HEK293 (cell line): ENCODE measurements around the gene CEPT1.

Source experiments
- CTCF ChIA-PET: fragments of 350-600 bp; formaldehyde crosslinking; extraction: SDS; loops from one replicate; lab custom pipeline; 2021; ENCODE audit warnings: antibody characterized with exemption; lab: Yijun Ruan, JAX
- POLR2A ChIA-PET: fragments of 300-600 bp; formaldehyde crosslinking; extraction: SDS; loops from one replicate; lab custom pipeline; 2020; ENCODE audit warnings: antibody characterized with exemption, inconsistent platforms; lab: Yijun Ruan, JAX
- H3K27ac ChIP-seq: fragments of 200-500 bp; sonication (Bioruptor generic); 2 replicates; pipeline ENCODE4 v1.5.1; 2014; ENCODE audit warnings: low read depth, low read length, control low read depth, inconsistent platforms; ENCODE audit errors: extremely low read depth
- H3K36me3 ChIP-seq, 2 experiments: fragments of 200-500 bp in 1 of 2; sonication (Bioruptor generic) in 1 of 2; 1 replicate in 1 of 2; 2 replicates in 1 of 2; pipeline ENCODE4 v1.5.1; 2014 to 2017; ENCODE audit warnings: inconsistent platforms in 2 of 2, low read length in 2 of 2; ENCODE audit not compliant: control insufficient read depth in 2 of 2, insufficient read depth in 1 of 2
- H3K4me1 ChIP-seq: fragments of 200-500 bp; sonication (Bioruptor generic); 2 replicates; pipeline ENCODE4 v1.5.1; 2014; ENCODE audit warnings: mild to moderate bottlenecking, low read length, inconsistent platforms; ENCODE audit not compliant: control insufficient read depth, insufficient read depth
- H3K4me3 ChIP-seq: 2 replicates; pipeline ENCODE4 v1.5.1; 2011; ENCODE audit warnings: low read depth, mild to moderate bottlenecking, control low read depth, low read length, moderate library complexity
- H3K9me3 ChIP-seq: fragments of 200-500 bp; sonication (Bioruptor generic); 2 replicates; pipeline ENCODE4 v1.5.1; 2014; ENCODE audit warnings: low read depth, low read length, inconsistent platforms; ENCODE audit not compliant: control insufficient read depth, insufficient read depth
- GLIS1 ChIP-seq: fragments of 450-650 bp; formaldehyde crosslinking; IDR thresholded peaks from 2 replicates; pipeline ENCODE4 v1.5.1; 2016; ENCODE audit warnings: missing biosample characterization, missing genetic modification characterization
- HOXA7 ChIP-seq: sonication (generic); formaldehyde crosslinking; IDR thresholded peaks from 2 replicates; pipeline ENCODE4 v1.8.1; 2022; ENCODE audit warnings: missing genetic modification reagents, borderline replicate concordance
- YY2 ChIP-seq: fragments of 450-650 bp; formaldehyde crosslinking; IDR thresholded peaks from 2 replicates; pipeline ENCODE4 v1.5.1; 2016; ENCODE audit warnings: missing biosample characterization, missing genetic modification characterization
- ZBTB7A ChIP-seq: fragments of 450-650 bp; formaldehyde crosslinking; IDR thresholded peaks from 2 replicates; pipeline ENCODE4 v1.5.1; 2016; ENCODE audit warnings: low read depth, missing biosample characterization, missing genetic modification characterization
- ZEB2 ChIP-seq: fragments of 450-650 bp; formaldehyde crosslinking; IDR thresholded peaks from 2 replicates; pipeline ENCODE4 v1.5.1; 2016; ENCODE audit warnings: missing biosample characterization, missing genetic modification characterization
- ZNF132 ChIP-seq: fragments of 450-650 bp; formaldehyde crosslinking; IDR thresholded peaks from 2 replicates; pipeline ENCODE4 v1.5.1; 2017; ENCODE audit warnings: missing biosample characterization, missing genetic modification characterization, borderline replicate concordance
- ZNF16 ChIP-seq: fragments of 450-650 bp; formaldehyde crosslinking; IDR thresholded peaks from 2 replicates; pipeline ENCODE4 v1.5.1; 2016; ENCODE audit warnings: low read depth, missing biosample characterization, missing genetic modification characterization
- ZNF221 ChIP-seq: fragments of 450-650 bp; formaldehyde crosslinking; IDR thresholded peaks from 2 replicates; pipeline ENCODE4 v1.5.1; 2017; ENCODE audit warnings: missing biosample characterization, missing genetic modification characterization, borderline replicate concordance
- ZNF558 ChIP-seq: fragments of 450-650 bp; formaldehyde crosslinking; IDR thresholded peaks from 2 replicates; pipeline ENCODE4 v1.5.1; 2016; ENCODE audit warnings: missing biosample characterization, missing genetic modification characterization
- ZNF596 ChIP-seq: fragments of 450-650 bp; IDR thresholded peaks from 2 replicates; pipeline ENCODE4 v1.5.0; 2018; ENCODE audit warnings: missing biosample characterization, mild to moderate bottlenecking, missing genetic modification characterization, moderate library complexity
- ZNF658 ChIP-seq: fragments of 450-650 bp; formaldehyde crosslinking; IDR thresholded peaks from 2 replicates; pipeline ENCODE4; 2016; ENCODE audit warnings: missing biosample characterization, missing genetic modification characterization
- ZNF660 ChIP-seq: fragments of 450-650 bp; IDR thresholded peaks from 2 replicates; pipeline ENCODE4 v1.5.1; 2018; ENCODE audit warnings: missing biosample characterization, mild to moderate bottlenecking, missing genetic modification characterization
- TF ChIP-seq, protein P1 (sequence below): fragments of 450-650 bp; IDR thresholded peaks from 2 replicates; pipeline ENCODE4 v1.5.1; 2018; ENCODE audit warnings: missing biosample characterization, mild to moderate bottlenecking, missing genetic modification characterization
- TF ChIP-seq, protein P2 (sequence below): fragments of 450-650 bp; formaldehyde crosslinking; IDR thresholded peaks from 2 replicates; pipeline ENCODE4 v1.5.1; 2016; ENCODE audit warnings: missing biosample characterization, missing genetic modification characterization
- TF ChIP-seq, protein P3 (sequence below): fragments of 450-650 bp; formaldehyde crosslinking; optimal IDR thresholded peaks from 2 replicates; pipeline ENCODE3; 2016; ENCODE audit warnings: missing biosample characterization, mild to moderate bottlenecking, missing genetic modification characterization
- TF ChIP-seq, protein P4 (sequence below): fragments of 450-650 bp; formaldehyde crosslinking; IDR thresholded peaks from 2 replicates; pipeline ENCODE4 v1.5.1; 2016; ENCODE audit warnings: missing biosample characterization, missing genetic modification characterization
- TF ChIP-seq, protein P5 (sequence below): fragments of 450-650 bp; formaldehyde crosslinking; IDR thresholded peaks from 2 replicates; pipeline ENCODE4 v1.5.1; 2016; ENCODE audit warnings: missing biosample characterization, missing genetic modification characterization, borderline replicate concordance

Gene CEPT1

DNA sequence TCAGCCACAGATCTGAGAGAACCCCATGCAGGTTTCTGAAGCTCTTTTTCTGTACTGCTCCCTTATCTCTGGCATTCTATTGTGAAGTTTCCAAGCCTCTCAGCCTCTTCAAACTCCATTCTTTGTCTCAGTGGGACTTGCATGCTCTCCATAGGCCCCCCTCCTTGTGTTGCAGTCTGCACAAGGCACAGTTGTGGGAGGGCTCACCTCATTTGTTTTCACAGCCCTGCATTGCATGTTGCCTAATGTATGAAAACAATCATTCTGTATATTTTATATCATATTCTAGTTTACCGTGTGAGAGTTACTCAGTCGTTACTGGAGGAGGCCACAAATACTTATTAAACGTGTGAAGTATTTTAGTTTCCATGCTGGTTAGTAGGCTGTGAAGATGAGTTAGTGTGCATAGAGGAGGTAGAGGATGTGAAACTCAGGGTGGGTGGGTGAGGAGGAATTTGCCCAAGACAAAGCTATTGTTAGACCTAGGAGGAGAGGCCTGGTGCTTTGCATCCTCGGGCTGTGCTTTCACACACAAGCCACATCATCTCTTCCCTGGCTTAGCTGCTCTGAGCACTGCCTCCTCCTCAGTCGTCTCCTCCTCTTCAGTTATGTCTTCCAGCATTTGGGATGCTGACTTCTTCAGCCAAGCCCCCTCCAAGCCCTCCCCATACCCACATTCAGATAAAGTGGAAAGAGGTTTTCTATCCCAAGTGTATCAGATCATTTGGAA, 79.7 kb downstream of the CEPT1 start:
- POLR2A ChIA-PET, result no interaction called here
- Histone ChIP-seq H3K9me3 (no peaks in the 10 kb centered on the region), H3K4me3 (no peak overlapping the region), H3K4me1 (no peaks in the 10 kb centered on the region), H3K36me3 (no peaks in the 10 kb centered on the region), H3K27ac (no peak overlapping the region)
- CTCF ChIA-PET, result interaction anchor here (1.0 to 7.0 kb wide), 4 partner anchors 12 to 181 kb away, joined by 3 to 115 read pairs (median 5); no protein-coding TSS in a partner anchor
- TF ChIP-seq ZEB2 (tag by site-specific recombination), result no peak
- TF ChIP-seq, protein P1, sequence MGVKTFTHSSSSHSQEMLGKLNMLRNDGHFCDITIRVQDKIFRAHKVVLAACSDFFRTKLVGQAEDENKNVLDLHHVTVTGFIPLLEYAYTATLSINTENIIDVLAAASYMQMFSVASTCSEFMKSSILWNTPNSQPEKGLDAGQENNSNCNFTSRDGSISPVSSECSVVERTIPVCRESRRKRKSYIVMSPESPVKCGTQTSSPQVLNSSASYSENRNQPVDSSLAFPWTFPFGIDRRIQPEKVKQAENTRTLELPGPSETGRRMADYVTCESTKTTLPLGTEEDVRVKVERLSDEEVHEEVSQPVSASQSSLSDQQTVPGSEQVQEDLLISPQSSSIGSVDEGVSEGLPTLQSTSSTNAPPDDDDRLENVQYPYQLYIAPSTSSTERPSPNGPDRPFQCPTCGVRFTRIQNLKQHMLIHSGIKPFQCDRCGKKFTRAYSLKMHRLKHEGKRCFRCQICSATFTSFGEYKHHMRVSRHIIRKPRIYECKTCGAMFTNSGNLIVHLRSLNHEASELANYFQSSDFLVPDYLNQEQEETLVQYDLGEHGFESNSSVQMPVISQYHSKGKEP, result no peak
- no peak for TF ChIP-seq ZNF221
- TF ChIP-seq ZNF658 (tag by site-specific recombination), result no peak
- TF ChIP-seq, protein P2, sequence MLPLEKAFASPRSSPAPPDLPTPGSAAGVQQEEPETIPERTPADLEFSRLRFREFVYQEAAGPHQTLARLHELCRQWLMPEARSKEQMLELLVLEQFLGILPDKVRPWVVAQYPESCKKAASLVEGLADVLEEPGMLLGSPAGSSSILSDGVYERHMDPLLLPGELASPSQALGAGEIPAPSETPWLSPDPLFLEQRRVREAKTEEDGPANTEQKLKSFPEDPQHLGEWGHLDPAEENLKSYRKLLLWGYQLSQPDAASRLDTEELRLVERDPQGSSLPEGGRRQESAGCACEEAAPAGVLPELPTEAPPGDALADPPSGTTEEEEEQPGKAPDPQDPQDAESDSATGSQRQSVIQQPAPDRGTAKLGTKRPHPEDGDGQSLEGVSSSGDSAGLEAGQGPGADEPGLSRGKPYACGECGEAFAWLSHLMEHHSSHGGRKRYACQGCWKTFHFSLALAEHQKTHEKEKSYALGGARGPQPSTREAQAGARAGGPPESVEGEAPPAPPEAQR, result no peak
- TF ChIP-seq, protein P3, sequence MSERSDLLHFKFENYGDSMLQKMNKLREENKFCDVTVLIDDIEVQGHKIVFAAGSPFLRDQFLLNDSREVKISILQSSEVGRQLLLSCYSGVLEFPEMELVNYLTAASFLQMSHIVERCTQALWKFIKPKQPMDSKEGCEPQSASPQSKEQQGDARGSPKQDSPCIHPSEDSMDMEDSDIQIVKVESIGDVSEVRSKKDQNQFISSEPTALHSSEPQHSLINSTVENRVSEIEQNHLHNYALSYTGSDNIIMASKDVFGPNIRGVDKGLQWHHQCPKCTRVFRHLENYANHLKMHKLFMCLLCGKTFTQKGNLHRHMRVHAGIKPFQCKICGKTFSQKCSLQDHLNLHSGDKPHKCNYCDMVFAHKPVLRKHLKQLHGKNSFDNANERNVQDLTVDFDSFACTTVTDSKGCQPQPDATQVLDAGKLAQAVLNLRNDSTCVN (tag by site-specific recombination), result no peak
- no peak for TF ChIP-seq ZNF16 (tag by site-specific recombination)
- TF ChIP-seq YY2 (tag by site-specific recombination), result no peak
- TF ChIP-seq ZNF132, result no peak
- no peak for TF ChIP-seq GLIS1 (tag by site-specific recombination)
- TF ChIP-seq, protein P4, sequence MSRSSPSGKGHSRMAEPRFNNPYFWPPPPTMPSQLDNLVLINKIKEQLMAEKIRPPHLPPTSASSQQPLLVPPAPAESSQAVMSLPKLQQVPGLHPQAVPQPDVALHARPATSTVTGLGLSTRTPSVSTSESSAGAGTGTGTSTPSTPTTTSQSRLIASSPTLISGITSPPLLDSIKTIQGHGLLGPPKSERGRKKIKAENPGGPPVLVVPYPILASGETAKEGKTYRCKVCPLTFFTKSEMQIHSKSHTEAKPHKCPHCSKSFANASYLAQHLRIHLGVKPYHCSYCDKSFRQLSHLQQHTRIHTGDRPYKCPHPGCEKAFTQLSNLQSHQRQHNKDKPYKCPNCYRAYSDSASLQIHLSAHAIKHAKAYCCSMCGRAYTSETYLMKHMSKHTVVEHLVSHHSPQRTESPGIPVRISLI (tag by site-specific recombination), result no peak
- no peak for TF ChIP-seq ZBTB7A
- no peak for TF ChIP-seq ZNF596
- no peak for TF ChIP-seq ZNF660 (tag by site-specific recombination)
- TF ChIP-seq ZNF558 (tag by site-specific recombination), result no peak
- no peak for TF ChIP-seq HOXA7 (CRISPR knock-in tag)
- TF ChIP-seq, protein P5, sequence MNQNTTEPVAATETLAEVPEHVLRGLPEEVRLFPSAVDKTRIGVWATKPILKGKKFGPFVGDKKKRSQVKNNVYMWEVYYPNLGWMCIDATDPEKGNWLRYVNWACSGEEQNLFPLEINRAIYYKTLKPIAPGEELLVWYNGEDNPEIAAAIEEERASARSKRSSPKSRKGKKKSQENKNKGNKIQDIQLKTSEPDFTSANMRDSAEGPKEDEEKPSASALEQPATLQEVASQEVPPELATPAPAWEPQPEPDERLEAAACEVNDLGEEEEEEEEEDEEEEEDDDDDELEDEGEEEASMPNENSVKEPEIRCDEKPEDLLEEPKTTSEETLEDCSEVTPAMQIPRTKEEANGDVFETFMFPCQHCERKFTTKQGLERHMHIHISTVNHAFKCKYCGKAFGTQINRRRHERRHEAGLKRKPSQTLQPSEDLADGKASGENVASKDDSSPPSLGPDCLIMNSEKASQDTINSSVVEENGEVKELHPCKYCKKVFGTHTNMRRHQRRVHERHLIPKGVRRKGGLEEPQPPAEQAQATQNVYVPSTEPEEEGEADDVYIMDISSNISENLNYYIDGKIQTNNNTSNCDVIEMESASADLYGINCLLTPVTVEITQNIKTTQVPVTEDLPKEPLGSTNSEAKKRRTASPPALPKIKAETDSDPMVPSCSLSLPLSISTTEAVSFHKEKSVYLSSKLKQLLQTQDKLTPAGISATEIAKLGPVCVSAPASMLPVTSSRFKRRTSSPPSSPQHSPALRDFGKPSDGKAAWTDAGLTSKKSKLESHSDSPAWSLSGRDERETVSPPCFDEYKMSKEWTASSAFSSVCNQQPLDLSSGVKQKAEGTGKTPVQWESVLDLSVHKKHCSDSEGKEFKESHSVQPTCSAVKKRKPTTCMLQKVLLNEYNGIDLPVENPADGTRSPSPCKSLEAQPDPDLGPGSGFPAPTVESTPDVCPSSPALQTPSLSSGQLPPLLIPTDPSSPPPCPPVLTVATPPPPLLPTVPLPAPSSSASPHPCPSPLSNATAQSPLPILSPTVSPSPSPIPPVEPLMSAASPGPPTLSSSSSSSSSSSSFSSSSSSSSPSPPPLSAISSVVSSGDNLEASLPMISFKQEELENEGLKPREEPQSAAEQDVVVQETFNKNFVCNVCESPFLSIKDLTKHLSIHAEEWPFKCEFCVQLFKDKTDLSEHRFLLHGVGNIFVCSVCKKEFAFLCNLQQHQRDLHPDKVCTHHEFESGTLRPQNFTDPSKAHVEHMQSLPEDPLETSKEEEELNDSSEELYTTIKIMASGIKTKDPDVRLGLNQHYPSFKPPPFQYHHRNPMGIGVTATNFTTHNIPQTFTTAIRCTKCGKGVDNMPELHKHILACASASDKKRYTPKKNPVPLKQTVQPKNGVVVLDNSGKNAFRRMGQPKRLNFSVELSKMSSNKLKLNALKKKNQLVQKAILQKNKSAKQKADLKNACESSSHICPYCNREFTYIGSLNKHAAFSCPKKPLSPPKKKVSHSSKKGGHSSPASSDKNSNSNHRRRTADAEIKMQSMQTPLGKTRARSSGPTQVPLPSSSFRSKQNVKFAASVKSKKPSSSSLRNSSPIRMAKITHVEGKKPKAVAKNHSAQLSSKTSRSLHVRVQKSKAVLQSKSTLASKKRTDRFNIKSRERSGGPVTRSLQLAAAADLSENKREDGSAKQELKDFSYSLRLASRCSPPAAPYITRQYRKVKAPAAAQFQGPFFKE (tag by site-specific recombination), result no peak
